Measurements from ENCODE around the gene HLTF. TPM values are rescaled to one million over a fixed set of nuclear protein-coding genes. Genes with fewer than 3 reads are reported as not detected.

The HLTF gene
- total RNA-seq, 2 donors from 2014 or later, result 10.9 to 15.3 TPM

- no peak overlapping the region for H3K4me3 ChIP-seq
- no peaks in the 10 kb centered on the region for H3K4me1 ChIP-seq
- H3K9me3 ChIP-seq, result no peaks in the 10 kb centered on the region
- H3K27ac ChIP-seq, result no peak overlapping the region
- H3K27me3 ChIP-seq, result no peaks in the 10 kb centered on the region
- peaks cover 0 to 10% of the 10 kb centered on the region in 2 donors for H3K36me3 ChIP-seq (replicated peaks in 1 of 2; ENCODE audit: insufficient read depth in 1 of 2, low read depth in 2 of 2)
- peak; percentile 52 for ATAC-seq
- peak in 3 of 4 donors; percentile 32 to 50 (median 48) for DNase-seq
- WGBS, 2 donors, result 56 to 68% methylated on average over 4 of the region's 4 CpGs
- TF ChIP-seq CTCF (IDR thresholded peaks at IDR 0.05) (no peak), POLR2A (IDR thresholded peaks at IDR 0.05) (no peak)
- intact Hi-C loops (cut with DNase I), result no loop called here
Measured at GRCh38 chr3:149004622-149005021, 81.7 kb downstream of the HLTF start.

GRCh38 chr3:149003653-149004305 is 82.6 kb downstream of the HLTF start:
- intact Hi-C loops (cut with DNase I), result no loop called here
- Histone ChIP-seq H3K9me3 (no peaks in the 10 kb centered on the region), H3K27ac (no peak overlapping the region), H3K36me3 (replicated peaks in 1 of 2; ENCODE audit: insufficient read depth in 1 of 2, low read depth in 2 of 2) (peaks cover 0 to 11% of the 10 kb centered on the region in 2 donors), H3K4me1 (no peaks in the 10 kb centered on the region), H3K4me3 (no peak overlapping the region), H3K27me3 (no peaks in the 10 kb centered on the region)
- WGBS, 2 donors, result 73 to 75% methylated on average over 6 of the region's 6 CpGs
- no peak for DNase-seq
- TF ChIP-seq CTCF (IDR thresholded peaks at IDR 0.05), result no peak
- no peak for TF ChIP-seq POLR2A (IDR thresholded peaks at IDR 0.05)
- no peak for ATAC-seq

GRCh38 chr3:149001727-149002126 is 84.6 kb downstream of the HLTF start:
- Histone ChIP-seq H3K27ac (no peak overlapping the region), H3K9me3 (no peaks in the 10 kb centered on the region), H3K4me1 (no peaks in the 10 kb centered on the region), H3K4me3 (no peak overlapping the region), H3K36me3 (replicated peaks in 1 of 2; ENCODE audit: insufficient read depth in 1 of 2, low read depth in 2 of 2) (peaks cover 0 to 8% of the 10 kb centered on the region in 2 donors), H3K27me3 (no peaks in the 10 kb centered on the region)
- WGBS, 2 donors, result 90 to 96% methylated on average over 3 of the region's 3 CpGs
- intact Hi-C loops (cut with DNase I), result no loop called here
- DNase-seq, result no peak
- no peak for ATAC-seq
- TF ChIP-seq POLR2A (IDR thresholded peaks at IDR 0.05), result no peak
- TF ChIP-seq CTCF (IDR thresholded peaks at IDR 0.05), result no peak

GRCh38 chr3:149000206-149000745 is 86.1 kb downstream of the HLTF start:
- ATAC-seq, result no peak
- TF ChIP-seq CTCF (IDR thresholded peaks at IDR 0.05) (no peak), POLR2A (IDR thresholded peaks at IDR 0.05) (no peak)
- Histone ChIP-seq H3K4me3 (no peak overlapping the region), H3K36me3 (replicated peaks in 1 of 2; ENCODE audit: insufficient read depth in 1 of 2, low read depth in 2 of 2) (peaks cover 0 to 8% of the 10 kb centered on the region in 2 donors), H3K9me3 (no peaks in the 10 kb centered on the region), H3K27me3 (no peaks in the 10 kb centered on the region), H3K27ac (no peak overlapping the region), H3K4me1 (no peaks in the 10 kb centered on the region)
- WGBS, 2 donors, result 69 to 88% methylated on average over 3 of the region's 3 CpGs
- intact Hi-C loops (cut with DNase I), result no loop called here
- no peak for DNase-seq

GRCh38 chr3:148999806-149000205 is 86.5 kb downstream of the HLTF start:
- H3K4me1 ChIP-seq, result no peaks in the 10 kb centered on the region
- no peaks in the 10 kb centered on the region for H3K27me3 ChIP-seq
- no peak for TF ChIP-seq POLR2A (IDR thresholded peaks at IDR 0.05)
- TF ChIP-seq CTCF (IDR thresholded peaks at IDR 0.05), result no peak
- no peak overlapping the region for H3K4me3 ChIP-seq
- intact Hi-C loops (cut with DNase I), result no loop called here
- peaks cover 0 to 8% of the 10 kb centered on the region in 2 donors for H3K36me3 ChIP-seq (replicated peaks in 1 of 2; ENCODE audit: insufficient read depth in 1 of 2, low read depth in 2 of 2)
- no peaks in the 10 kb centered on the region for H3K9me3 ChIP-seq
- 79 to 90% methylated on average over 3 of the region's 3 CpGs for WGBS, 2 donors
- ATAC-seq, result no peak
- no peak for DNase-seq
- H3K27ac ChIP-seq, result no peak overlapping the region

Measured in body of pancreas (tissue), 4 donors.